BE2C (cell line): ENCODE results near the gene TSSK1B. TPM values are rescaled to one million over a fixed set of nuclear protein-coding genes. Genes with fewer than 3 reads are reported as not detected.
"Not testable (repeated sequence)": the region's sequence is repeated elsewhere in the genome, so short reads cannot be mapped to it uniquely, and the experiment has no call there.

Source experiments
- DNase-seq: peaks from one replicate; pipeline ENCODE4 v3.0.0-alpha.2; 2020
- H3K27me3 ChIP-seq: fragments of 250-450 bp; sonication (Bioruptor Pico); 2 replicates; pipeline ENCODE4 v1.5.1; 2020; ENCODE audit warnings: mild to moderate bottlenecking
- H3K36me3 ChIP-seq: fragments of 250-450 bp; sonication (Bioruptor Pico); 2 replicates; pipeline ENCODE4 v1.5.1; 2020; ENCODE audit warnings: mild to moderate bottlenecking
- H3K4me1 ChIP-seq: fragments of 250-450 bp; sonication (Bioruptor Pico); 2 replicates; pipeline ENCODE4 v1.5.1; 2020
- H3K4me3 ChIP-seq: 2 replicates; pipeline ENCODE4 v1.5.1; 2011; ENCODE audit warnings: low read depth, low read length
- H3K9me3 ChIP-seq: fragments of 250-450 bp; sonication (Bioruptor Pico); 2 replicates; pipeline ENCODE4 v1.5.1; 2020
- polyA plus RNA-seq: library from polyadenylated mRNA; unstranded; fragments of >200 nt; gene quantifications from one replicate; pipeline ENCODE4 v1.2.1, GENCODE V29; 2012; ENCODE audit warnings: low read depth, missing spikeins; ENCODE audit not compliant: insufficient read length, insufficient read depth
- TF ChIP-seq, protein P1 (sequence below): IDR thresholded peaks from 2 replicates; pipeline ENCODE4 v1.5.1; 2012; ENCODE audit warnings: mild to moderate bottlenecking, low read depth, low read length

The TSSK1B gene, protein sequence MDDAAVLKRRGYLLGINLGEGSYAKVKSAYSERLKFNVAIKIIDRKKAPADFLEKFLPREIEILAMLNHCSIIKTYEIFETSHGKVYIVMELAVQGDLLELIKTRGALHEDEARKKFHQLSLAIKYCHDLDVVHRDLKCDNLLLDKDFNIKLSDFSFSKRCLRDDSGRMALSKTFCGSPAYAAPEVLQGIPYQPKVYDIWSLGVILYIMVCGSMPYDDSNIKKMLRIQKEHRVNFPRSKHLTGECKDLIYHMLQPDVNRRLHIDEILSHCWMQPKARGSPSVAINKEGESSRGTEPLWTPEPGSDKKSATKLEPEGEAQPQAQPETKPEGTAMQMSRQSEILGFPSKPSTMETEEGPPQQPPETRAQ
- polyA plus RNA-seq, result not detected

DNA sequence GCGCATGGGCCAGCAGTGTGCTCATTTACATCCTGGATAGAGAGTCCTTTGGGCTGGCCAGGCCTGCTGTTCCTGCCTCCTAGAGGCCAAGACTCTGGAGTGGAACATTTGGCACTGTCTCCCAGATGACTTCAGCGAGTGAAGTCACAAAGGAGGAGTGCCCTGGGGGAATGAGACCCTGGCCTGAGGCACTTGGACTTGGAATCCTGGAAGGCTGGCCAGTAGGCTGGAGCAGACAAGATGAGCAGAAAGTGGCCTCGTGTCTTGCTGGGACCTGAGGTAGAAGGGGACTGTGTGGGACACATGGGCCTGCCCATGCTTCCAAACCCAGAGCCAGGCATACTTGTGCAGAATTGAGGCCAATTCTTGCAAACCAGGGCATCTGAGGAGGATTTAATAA lies at the start of gene TSSK1B:
Gene TSSK1B, minus strand, starts transcription at position 101 of the 400 bp plus-strand sequence. CDS start 150 bp downstream, outside the sequence.
- no peaks in the 10 kb centered on the region for H3K4me1 ChIP-seq
- no peak within 1 kb of the TSS for H3K4me3 ChIP-seq
- H3K36me3 ChIP-seq, result no peaks in the 10 kb centered on the region
- H3K9me3 ChIP-seq, result no peaks in the 10 kb centered on the region
- no peaks in the 10 kb centered on the region for H3K27me3 ChIP-seq
- TF ChIP-seq, protein P1, sequence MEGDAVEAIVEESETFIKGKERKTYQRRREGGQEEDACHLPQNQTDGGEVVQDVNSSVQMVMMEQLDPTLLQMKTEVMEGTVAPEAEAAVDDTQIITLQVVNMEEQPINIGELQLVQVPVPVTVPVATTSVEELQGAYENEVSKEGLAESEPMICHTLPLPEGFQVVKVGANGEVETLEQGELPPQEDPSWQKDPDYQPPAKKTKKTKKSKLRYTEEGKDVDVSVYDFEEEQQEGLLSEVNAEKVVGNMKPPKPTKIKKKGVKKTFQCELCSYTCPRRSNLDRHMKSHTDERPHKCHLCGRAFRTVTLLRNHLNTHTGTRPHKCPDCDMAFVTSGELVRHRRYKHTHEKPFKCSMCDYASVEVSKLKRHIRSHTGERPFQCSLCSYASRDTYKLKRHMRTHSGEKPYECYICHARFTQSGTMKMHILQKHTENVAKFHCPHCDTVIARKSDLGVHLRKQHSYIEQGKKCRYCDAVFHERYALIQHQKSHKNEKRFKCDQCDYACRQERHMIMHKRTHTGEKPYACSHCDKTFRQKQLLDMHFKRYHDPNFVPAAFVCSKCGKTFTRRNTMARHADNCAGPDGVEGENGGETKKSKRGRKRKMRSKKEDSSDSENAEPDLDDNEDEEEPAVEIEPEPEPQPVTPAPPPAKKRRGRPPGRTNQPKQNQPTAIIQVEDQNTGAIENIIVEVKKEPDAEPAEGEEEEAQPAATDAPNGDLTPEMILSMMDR, result no peak
- no peak for DNase-seq

DNA sequence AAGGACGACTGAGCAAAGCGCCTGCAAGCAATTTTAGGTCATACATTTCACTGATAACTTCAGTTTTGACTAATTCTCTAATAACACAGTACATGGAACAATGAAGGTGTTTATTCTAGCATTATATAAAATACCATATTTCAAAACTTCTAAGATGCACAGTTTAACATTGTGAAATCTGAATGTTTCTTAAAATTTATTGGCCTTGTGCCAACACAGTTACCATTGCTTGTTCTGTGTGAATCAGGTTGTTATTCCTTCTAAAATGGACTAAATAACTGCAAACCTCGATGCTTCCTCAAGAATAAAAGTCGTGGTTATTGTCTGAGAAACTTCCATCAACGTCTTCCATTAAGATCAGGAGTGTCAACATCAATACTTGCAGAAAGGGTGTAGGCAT lies 45.5 kb upstream of the TSSK1B start:
- Histone ChIP-seq H3K27me3 (no peaks in the 10 kb centered on the region), H3K9me3 (no peaks in the 10 kb centered on the region), H3K4me1 (no peaks in the 10 kb centered on the region; the same call in 1 of the 2 replicates), H3K36me3 (no peaks in the 10 kb centered on the region), H3K4me3 (no peak overlapping the region)
- TF ChIP-seq, protein P1, result no peak
- DNase-seq, result no peak

DNA sequence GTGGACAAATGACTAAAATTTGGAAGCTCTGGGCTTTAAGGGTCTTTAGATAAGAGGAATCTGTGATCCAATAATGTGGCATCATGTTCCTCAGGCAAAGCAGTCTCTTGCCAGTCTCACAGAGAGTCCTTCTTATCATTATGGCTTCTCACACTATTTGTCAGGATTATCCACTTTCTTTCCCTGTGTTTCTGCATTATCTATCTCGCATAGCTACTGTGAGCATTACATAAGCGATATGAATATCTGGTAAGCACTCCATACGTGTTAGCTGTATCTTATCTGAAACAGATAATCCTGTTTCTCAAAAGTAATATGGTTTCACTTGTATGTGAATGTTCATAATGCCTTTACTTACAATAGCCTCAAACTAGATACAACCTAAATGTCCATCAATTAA lies 43.9 kb upstream of the TSSK1B start:
- TF ChIP-seq, protein P1, result no peak
- Histone ChIP-seq H3K4me3 (no peak overlapping the region), H3K27me3 (no peaks in the 10 kb centered on the region), H3K36me3 (no peaks in the 10 kb centered on the region), H3K4me1 (no peaks in the 10 kb centered on the region; the same call in 1 of the 2 replicates), H3K9me3 (no peaks in the 10 kb centered on the region)
- DNase-seq, result no peak

DNA sequence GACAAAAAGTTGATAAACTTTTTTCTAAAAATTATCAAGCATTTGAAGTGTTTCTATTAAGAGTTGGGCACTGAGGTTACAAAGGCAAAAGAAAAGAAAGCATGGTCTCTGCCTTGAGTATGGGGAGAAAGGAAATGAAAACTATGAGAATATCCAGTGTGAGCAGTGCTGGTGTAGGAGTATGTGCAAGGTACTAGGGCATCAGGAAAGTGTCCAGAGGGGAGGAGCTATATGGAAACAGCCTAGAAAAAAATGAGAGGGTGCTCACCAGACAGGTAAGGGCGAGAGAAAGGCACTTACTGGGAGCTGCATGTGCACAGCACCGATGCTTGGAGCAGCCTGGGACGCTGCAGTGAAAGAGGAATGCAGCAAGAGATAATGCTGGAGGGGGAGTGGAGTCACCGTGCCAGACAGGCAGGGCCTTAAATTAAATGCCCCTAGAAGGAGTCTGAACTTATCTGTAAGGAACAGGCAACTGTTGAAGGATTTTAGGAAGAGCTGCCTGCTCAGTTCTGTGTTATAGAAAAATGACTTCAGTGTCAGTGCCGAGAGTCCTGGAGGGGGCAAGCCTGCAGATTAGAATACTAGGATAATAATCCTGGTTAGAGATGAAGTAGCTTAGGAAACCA lies 39.4 kb upstream of the TSSK1B start:
- DNase-seq, result no peak
- H3K4me3 ChIP-seq, result no peak overlapping the region
- H3K4me1 ChIP-seq, result no peaks in the 10 kb centered on the region; the same call in 1 of the 2 replicates
- H3K27me3 ChIP-seq, result no peaks in the 10 kb centered on the region
- no peaks in the 10 kb centered on the region for H3K36me3 ChIP-seq
- TF ChIP-seq, protein P1, result no peak
- H3K9me3 ChIP-seq, result no peaks in the 10 kb centered on the region

DNA sequence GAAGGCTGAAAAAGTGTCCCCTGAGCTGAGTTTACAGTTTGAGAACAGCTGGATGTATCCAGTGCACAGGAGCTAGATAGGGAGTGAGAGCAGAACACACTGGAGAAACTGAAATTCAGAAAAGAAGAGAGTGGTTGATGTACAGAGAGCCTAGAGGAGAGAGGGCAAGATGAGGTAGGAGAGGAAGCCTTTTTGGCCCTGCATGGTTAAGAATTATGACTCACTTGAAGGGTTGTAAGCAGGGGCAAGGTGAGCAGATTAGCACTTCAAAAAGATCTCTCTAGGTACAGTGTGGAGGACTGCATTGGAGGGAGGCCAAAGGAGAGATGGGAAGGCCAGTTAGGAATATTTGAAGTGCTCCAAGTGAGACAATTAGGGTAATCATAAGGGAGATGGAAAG lies 28.2 kb upstream of the TSSK1B start:
- no peak for DNase-seq
- Histone ChIP-seq H3K4me3 (no peak overlapping the region), H3K9me3 (no peaks in the 10 kb centered on the region), H3K4me1 (no peaks in the 10 kb centered on the region), H3K27me3 (no peaks in the 10 kb centered on the region), H3K36me3 (no peaks in the 10 kb centered on the region)
- TF ChIP-seq, protein P1, result no peak

DNA sequence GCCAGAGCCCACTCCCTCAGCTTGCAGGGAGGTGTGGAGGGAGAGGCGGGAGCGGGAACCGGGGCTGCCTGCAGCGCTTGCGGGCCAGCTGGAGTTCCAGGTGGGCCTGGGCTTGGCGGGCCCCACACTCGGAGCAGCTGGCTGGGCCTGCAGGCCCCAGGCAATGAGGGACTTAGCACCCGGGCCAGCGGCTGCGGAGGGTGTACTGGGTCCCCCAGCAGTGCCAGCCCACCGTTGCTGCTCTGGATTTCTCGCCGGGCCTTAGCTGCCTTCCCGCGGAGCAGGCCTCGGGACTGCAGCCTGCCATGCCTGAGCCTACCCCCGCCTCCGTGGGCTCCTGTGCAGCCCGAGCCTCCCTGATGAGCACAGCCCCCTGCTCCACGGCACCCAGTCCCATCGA lies 22.3 kb upstream of the TSSK1B start:
- not testable (repeated sequence) for H3K36me3 ChIP-seq, H3K4me3 ChIP-seq, H3K9me3 ChIP-seq, H3K4me1 ChIP-seq, DNase-seq, H3K27me3 ChIP-seq
